SK-N-MC (cell line): ENCODE results near the gene AMMECR1L.
A peak's percentile ranks its signal among the peaks of the same experiment; 100 is the strongest.
"Not testable (repeated sequence)": the region's sequence is repeated elsewhere in the genome, so short reads cannot be mapped to it uniquely, and the experiment has no call there.

Source experiments
- DNase-seq: peaks from one replicate; pipeline ENCODE4 v3.0.0-alpha.2; 2011; ENCODE audit warnings: low read depth, low spot score
- H3K27ac ChIP-seq: fragments of 200-600 bp; sonication (generic); 2 replicates; pipeline ENCODE4 v1.5.1; 2016; ENCODE audit warnings: mixed run types
- H3K36me3 ChIP-seq: fragments of 200-600 bp; sonication (generic); 2 replicates; pipeline ENCODE4 v1.6.1; 2017; ENCODE audit warnings: antibody characterized with exemption, low read length, mixed read lengths; ENCODE audit not compliant: insufficient read depth
- H3K4me3 ChIP-seq: fragments of 200-600 bp; sonication (generic); 2 replicates; pipeline ENCODE4 v1.5.1; 2016
- H3K9ac ChIP-seq: fragments of 200-600 bp; sonication (generic); 2 replicates; pipeline ENCODE4 v1.8.0; 2017; ENCODE audit warnings: mixed run types, mixed read lengths; ENCODE audit not compliant: insufficient read length
- H3K9me3 ChIP-seq: fragments of 200-600 bp; sonication (generic); 2 replicates; pipeline ENCODE4 v1.6.1; 2017; ENCODE audit warnings: low read depth, mild to moderate bottlenecking, antibody characterized with exemption, low read length, moderate library complexity, mixed read lengths
- EZH2 ChIP-seq: fragments of 200-600 bp; sonication (generic); IDR thresholded peaks from one replicate; pipeline ENCODE4 v1.6.1; 2017; ENCODE audit warnings: antibody characterized with exemption
- FOXP2 ChIP-seq: optimal IDR thresholded peaks from 2 replicates; pipeline ENCODE3; 2011; ENCODE audit warnings: mild to moderate bottlenecking, moderate library complexity; ENCODE audit not compliant: insufficient read depth; ENCODE audit errors: extremely low read length, control extremely low read depth
- POLR2AphosphoS5 ChIP-seq: IDR thresholded peaks from 2 replicates; pipeline ENCODE4 v1.6.1; 2012; ENCODE audit warnings: mild to moderate bottlenecking, low read depth, low read length, borderline replicate concordance

The AMMECR1L gene

GRCh38 chr2:127891811-127892210 lies 6.1 kb upstream of the AMMECR1L start:
- Histone ChIP-seq H3K9ac (no peak overlapping the region), H3K27ac (no peak overlapping the region), H3K36me3 (no peaks in the 10 kb centered on the region), H3K4me3 (no peak overlapping the region), H3K9me3 (no peaks in the 10 kb centered on the region)
- TF ChIP-seq FOXP2 (no peak), POLR2AphosphoS5 (no peak), EZH2 (no peak)
- no peak for DNase-seq

GRCh38 chr2:127890756-127891155 lies 5.0 kb upstream of the AMMECR1L start:
- H3K36me3 ChIP-seq, H3K9me3 ChIP-seq, H3K9ac ChIP-seq, H3K27ac ChIP-seq, H3K4me3 ChIP-seq, DNase-seq: not testable (repeated sequence)

- no peak for DNase-seq
- Histone ChIP-seq H3K36me3 (peaks cover 4% of the 10 kb centered on the region; the same call in 1 of the 2 replicates), H3K27ac (no peak overlapping the region), H3K4me3 (no peak overlapping the region), H3K9me3 (no peaks in the 10 kb centered on the region), H3K9ac (no peak overlapping the region)
- no peak for TF ChIP-seq FOXP2
- no peak for TF ChIP-seq EZH2
- TF ChIP-seq POLR2AphosphoS5: no peak
These were observed 3.0 kb upstream of the AMMECR1L start for GRCh38 chr2:127888772-127889171.

- H3K27ac ChIP-seq: peak overlapping the region; percentile 4; the same call in 1 of the 2 replicates
- no peak for DNase-seq
- peak overlapping the region; percentile 75 for H3K9ac ChIP-seq
These were observed 2.0 kb upstream of the AMMECR1L start for GRCh38 chr2:127887776-127888130.

GRCh38 chr2:127887082-127887775 lies 1.5 kb upstream of the AMMECR1L start:
- peak overlapping the region; percentile 4; the same call in 1 of the 2 replicates for H3K27ac ChIP-seq
- TF ChIP-seq POLR2AphosphoS5 (no peak), FOXP2 (no peak), EZH2 (no peak)
- peak overlapping the region; percentile 79 for H3K4me3 ChIP-seq
- no peak for DNase-seq
- H3K9ac ChIP-seq: peak overlapping the region; percentile 75
- no peaks in the 10 kb centered on the region for H3K9me3 ChIP-seq
- peaks cover 18% of the 10 kb centered on the region for H3K36me3 ChIP-seq

More at GRCh38 chr2:127887776-127888130, 2.0 kb upstream of the AMMECR1L start:
- H3K4me3 ChIP-seq: peak overlapping the region; percentile 79
- no peaks in the 10 kb centered on the region for H3K9me3 ChIP-seq
- peaks cover 12% of the 10 kb centered on the region for H3K36me3 ChIP-seq
- TF ChIP-seq EZH2 (no peak), FOXP2 (no peak), POLR2AphosphoS5 (no peak)

GRCh38 chr2:127886593-127886935 lies 808 bp upstream of the AMMECR1L start:
- DNase-seq, H3K9me3 ChIP-seq: not testable (repeated sequence)
- H3K27ac ChIP-seq: peak overlapping the region; percentile 83
- peak overlapping the region; percentile 75 for H3K9ac ChIP-seq
- H3K36me3 ChIP-seq: peaks cover 24% of the 10 kb centered on the region
- H3K4me3 ChIP-seq: peak overlapping the region; percentile 79

- H3K36me3 ChIP-seq: peaks cover 35% of the 10 kb centered on the region
- DNase-seq, H3K9me3 ChIP-seq, H3K27ac ChIP-seq: not testable (repeated sequence)
- H3K4me3 ChIP-seq: peak overlapping the region; percentile 74
- H3K9ac ChIP-seq: peak overlapping the region; percentile 56
These were observed 655 bp downstream of the AMMECR1L start for GRCh38 chr2:127884861-127885740.

GRCh38 chr2:127884436-127884835 lies 1.3 kb downstream of the AMMECR1L start:
- peaks cover 39% of the 10 kb centered on the region for H3K36me3 ChIP-seq
- TF ChIP-seq FOXP2 (no peak), EZH2 (no peak), POLR2AphosphoS5 (no peak)
- no peaks in the 10 kb centered on the region for H3K9me3 ChIP-seq
- peak overlapping the region; percentile 74 for H3K4me3 ChIP-seq
- peak overlapping the region; percentile 56 for H3K9ac ChIP-seq
- H3K27ac ChIP-seq: no peak overlapping the region
- no peak for DNase-seq

GRCh38 chr2:127879899-127880298 lies 5.9 kb downstream of the AMMECR1L start:
- peaks cover 54% of the 10 kb centered on the region for H3K36me3 ChIP-seq
- TF ChIP-seq POLR2AphosphoS5 (no peak), EZH2 (no peak), FOXP2 (no peak)

More at GRCh38 chr2:127879899-127880298, 5.9 kb downstream of the AMMECR1L start:
- no peak overlapping the region for H3K27ac ChIP-seq
- DNase-seq: no peak
- H3K4me3 ChIP-seq: no peak overlapping the region
- H3K9me3 ChIP-seq: no peaks in the 10 kb centered on the region
- H3K9ac ChIP-seq: no peak overlapping the region
